Body of pancreas (tissue), 4 donors: ENCODE results near the gene IGF2BP1. TPM values are rescaled to one million over a fixed set of nuclear protein-coding genes. Genes with fewer than 3 reads are reported as not detected.

Experiments
- ATAC-seq: fragments of 150-250 bp; one replicate; pipeline ENCODE4 v1.9.1; 2016
- DNase-seq, 4 donors: peaks; one replicate each; pipeline ENCODE4 v3.0.0-alpha.2; 2019
- H3K27ac ChIP-seq, 4 donors: fragments of 200-600 bp; sonication (generic); 1 replicate in 3 of 4; 2 replicates in 1 of 4; pipeline versions ENCODE4 v1.5.1 to v1.6.1; 2016 to 2019; ENCODE audit warnings: mild to moderate bottlenecking in 1 of 4, mixed read lengths in 1 of 4, moderate library complexity in 1 of 4
- H3K27me3 ChIP-seq, 2 donors: fragments of 200-600 bp; sonication (generic); one replicate each; pipeline ENCODE4 v1.6.0; 2016; ENCODE audit warnings: mild to moderate bottlenecking in 1 of 2
- H3K36me3 ChIP-seq, 2 donors: fragments of 200-600 bp; sonication (generic); replicated peaks in 1 of 2; 2 replicates each; pipeline ENCODE4 v1.5.1; 2016; ENCODE audit warnings: low read depth in 2 of 2; ENCODE audit not compliant: insufficient read depth in 1 of 2
- H3K4me1 ChIP-seq: fragments of 200-600 bp; sonication (generic); one replicate; pipeline ENCODE4 v1.6.0; 2016
- H3K4me3 ChIP-seq, 2 donors: fragments of 200-600 bp; sonication (generic); 1 replicate in 1 of 2; 2 replicates in 1 of 2; pipeline ENCODE4 v1.5.1; 2016 to 2019
- H3K9me3 ChIP-seq, 3 donors: fragments of 200-600 bp; sonication (generic); 1 replicate in 2 of 3; 2 replicates in 1 of 3; pipeline ENCODE4 v1.5.1; 2016
- POLR2A ChIP-seq, 3 donors: fragments of 450-650 bp; IDR thresholded peaks; one replicate each; pipeline ENCODE4 v1.6.1; 2016; ENCODE audit warnings: antibody characterized with exemption in 3 of 3, mild to moderate bottlenecking in 2 of 3
- WGBS, 2 donors: methylation state at CpG; one replicate each; pipeline ENCODE4 v1.1.5; 2017; 5-methylcytosine and 5-hydroxymethylcytosine counted together
- intact Hi-C: fragments of 100-400 bp; cut with DNase I; formaldehyde crosslinking; loops from one replicate; pipeline ENCODE4 v1.15.1; 2023
- total RNA-seq, 2 donors: library from RNA; depleted of rRNA; stranded (reverse); fragments of >200 nt; gene quantifications; one replicate each; pipeline ENCODE4 v1.1.0, GENCODE V29; 2016
- TF ChIP-seq, protein P1 (sequence below), 7 experiments: fragments of 450-650 bp in 4 of 7; fragments of 200-600 bp in 3 of 7; sonication (generic) in 3 of 7; IDR thresholded peaks; one replicate each; pipeline ENCODE4 v1.5.1; 2016 to 2019; ENCODE audit warnings: antibody characterized with exemption in 7 of 7

Gene IGF2BP1
- total RNA-seq, 2 donors from 2014 or later = not detected

DNA sequence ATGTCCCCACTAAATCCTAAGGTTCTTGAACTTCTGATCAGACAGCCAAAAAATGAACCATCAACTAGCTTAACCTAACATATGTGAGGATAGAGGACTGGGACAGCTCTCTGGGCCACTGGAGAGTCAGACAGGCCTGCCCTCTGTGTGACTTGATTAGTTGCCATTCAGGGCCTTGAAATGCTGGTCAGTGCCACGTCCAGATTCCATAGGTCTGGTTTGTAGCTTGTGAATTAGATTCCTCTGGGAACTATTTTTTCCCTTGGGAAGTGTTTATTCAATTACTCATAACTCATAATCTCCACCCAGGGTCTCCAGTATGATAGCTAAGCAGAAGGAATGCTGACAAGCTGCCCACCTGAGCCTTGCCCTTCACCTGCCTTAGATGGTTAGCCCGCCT, 48.2 kb downstream of the IGF2BP1 start:
- ATAC-seq = no peak
- Histone ChIP-seq H3K9me3 (no peaks in the 10 kb centered on the region), H3K4me3 (no peak overlapping the region), H3K36me3 (no peaks in the 10 kb centered on the region), H3K4me1 (no peaks in the 10 kb centered on the region), H3K27ac (no peak overlapping the region), H3K27me3 (no peaks in the 10 kb centered on the region)
- no peak for TF ChIP-seq POLR2A (IDR thresholded peaks at IDR 0.05)
- TF ChIP-seq, protein P1, sequence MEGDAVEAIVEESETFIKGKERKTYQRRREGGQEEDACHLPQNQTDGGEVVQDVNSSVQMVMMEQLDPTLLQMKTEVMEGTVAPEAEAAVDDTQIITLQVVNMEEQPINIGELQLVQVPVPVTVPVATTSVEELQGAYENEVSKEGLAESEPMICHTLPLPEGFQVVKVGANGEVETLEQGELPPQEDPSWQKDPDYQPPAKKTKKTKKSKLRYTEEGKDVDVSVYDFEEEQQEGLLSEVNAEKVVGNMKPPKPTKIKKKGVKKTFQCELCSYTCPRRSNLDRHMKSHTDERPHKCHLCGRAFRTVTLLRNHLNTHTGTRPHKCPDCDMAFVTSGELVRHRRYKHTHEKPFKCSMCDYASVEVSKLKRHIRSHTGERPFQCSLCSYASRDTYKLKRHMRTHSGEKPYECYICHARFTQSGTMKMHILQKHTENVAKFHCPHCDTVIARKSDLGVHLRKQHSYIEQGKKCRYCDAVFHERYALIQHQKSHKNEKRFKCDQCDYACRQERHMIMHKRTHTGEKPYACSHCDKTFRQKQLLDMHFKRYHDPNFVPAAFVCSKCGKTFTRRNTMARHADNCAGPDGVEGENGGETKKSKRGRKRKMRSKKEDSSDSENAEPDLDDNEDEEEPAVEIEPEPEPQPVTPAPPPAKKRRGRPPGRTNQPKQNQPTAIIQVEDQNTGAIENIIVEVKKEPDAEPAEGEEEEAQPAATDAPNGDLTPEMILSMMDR (IDR thresholded peaks at IDR 0.05) = no peak
- 65 to 78% methylated on average over 2 of the region's 2 CpGs for WGBS, 2 donors
- intact Hi-C loops = no loop called here
- no peak for DNase-seq

DNA sequence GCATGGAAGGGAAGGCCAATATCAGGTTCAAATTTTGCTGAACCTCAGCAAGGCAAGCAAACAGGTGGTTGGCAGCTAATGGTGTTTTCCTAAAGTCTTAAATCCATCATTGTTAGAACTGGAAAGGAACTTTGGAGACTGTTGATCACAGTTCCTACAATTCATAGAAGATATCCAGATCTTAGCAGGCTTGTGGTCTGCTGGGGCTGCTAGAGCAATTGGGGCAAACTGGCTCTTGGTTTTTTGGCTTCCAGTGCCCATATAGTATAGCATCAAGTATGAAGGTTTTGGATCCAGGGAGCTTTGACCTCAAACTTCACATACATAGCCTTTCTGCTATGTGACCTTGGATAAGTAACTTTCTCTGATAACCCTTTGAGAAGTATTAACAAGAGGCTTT, 49.7 kb downstream of the IGF2BP1 start:
- TF ChIP-seq POLR2A (IDR thresholded peaks at IDR 0.05) = no peak
- TF ChIP-seq, protein P1 (IDR thresholded peaks at IDR 0.05) = no peak
- no peak for ATAC-seq
- intact Hi-C loops = no loop called here
- Histone ChIP-seq H3K36me3 (no peaks in the 10 kb centered on the region), H3K4me1 (no peaks in the 10 kb centered on the region), H3K27me3 (no peaks in the 10 kb centered on the region), H3K4me3 (no peak overlapping the region), H3K9me3 (no peaks in the 10 kb centered on the region), H3K27ac (no peak overlapping the region)
- no peak for DNase-seq

DNA sequence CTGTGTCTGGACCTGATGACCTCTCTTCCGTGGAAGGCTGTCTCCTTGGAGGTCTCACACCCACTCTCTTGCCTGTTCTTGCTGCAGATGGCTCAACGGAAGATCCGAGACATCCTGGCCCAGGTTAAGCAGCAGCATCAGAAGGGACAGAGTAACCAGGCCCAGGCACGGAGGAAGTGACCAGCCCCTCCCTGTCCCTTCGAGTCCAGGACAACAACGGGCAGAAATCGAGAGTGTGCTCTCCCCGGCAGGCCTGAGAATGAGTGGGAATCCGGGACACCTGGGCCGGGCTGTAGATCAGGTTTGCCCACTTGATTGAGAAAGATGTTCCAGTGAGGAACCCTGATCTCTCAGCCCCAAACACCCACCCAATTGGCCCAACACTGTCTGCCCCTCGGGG, 52.1 kb downstream of the IGF2BP1 start:
- intact Hi-C loops = no loop called here
- H3K9me3 ChIP-seq = no peaks in the 10 kb centered on the region

DNA sequence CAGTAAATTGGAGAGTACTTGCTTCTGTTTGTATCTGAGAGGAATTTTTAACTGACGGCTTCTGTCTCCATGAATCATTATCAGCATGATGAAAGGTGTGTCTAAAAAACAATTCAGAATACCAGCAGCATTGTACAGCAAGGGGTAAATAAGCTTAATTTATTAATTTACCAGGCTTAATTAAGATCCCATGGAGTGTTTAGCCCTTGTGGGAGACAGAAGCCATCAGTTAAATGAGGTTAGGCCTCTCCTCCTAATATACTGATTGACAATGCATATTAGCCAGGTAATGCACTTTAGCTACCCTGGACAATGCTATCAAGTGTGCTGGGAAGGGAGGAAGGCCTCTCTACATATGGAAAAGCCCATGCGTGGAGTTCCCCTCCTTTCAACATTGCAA, 53.4 kb downstream of the IGF2BP1 start:
- H3K27me3 ChIP-seq = no peaks in the 10 kb centered on the region
- H3K4me3 ChIP-seq = no peak overlapping the region
- no peak overlapping the region for H3K27ac ChIP-seq
- H3K9me3 ChIP-seq = no peaks in the 10 kb centered on the region
- WGBS, 2 donors = 91 to 94% methylated on average over 2 of the region's 2 CpGs
- no peaks in the 10 kb centered on the region for H3K36me3 ChIP-seq
- TF ChIP-seq, protein P1 (IDR thresholded peaks at IDR 0.05) = no peak
- no peak for TF ChIP-seq POLR2A (IDR thresholded peaks at IDR 0.05)
- no peak for ATAC-seq
- no peak for DNase-seq
- intact Hi-C loops = no loop called here
- no peaks in the 10 kb centered on the region for H3K4me1 ChIP-seq

More for the DNA sequence above, 52.1 kb downstream of the IGF2BP1 start:
- H3K36me3 ChIP-seq = no peaks in the 10 kb centered on the region
- H3K27me3 ChIP-seq = no peaks in the 10 kb centered on the region
- H3K27ac ChIP-seq = no peak overlapping the region
- no peak for ATAC-seq
- TF ChIP-seq, protein P1 (IDR thresholded peaks at IDR 0.05) = no peak
- TF ChIP-seq POLR2A (IDR thresholded peaks at IDR 0.05) = no peak
- H3K4me1 ChIP-seq = no peaks in the 10 kb centered on the region
- no peak overlapping the region for H3K4me3 ChIP-seq
- no peak for DNase-seq
- 62 to 63% methylated on average over 8 to 11 of the region's 11 CpGs for WGBS, 2 donors

DNA sequence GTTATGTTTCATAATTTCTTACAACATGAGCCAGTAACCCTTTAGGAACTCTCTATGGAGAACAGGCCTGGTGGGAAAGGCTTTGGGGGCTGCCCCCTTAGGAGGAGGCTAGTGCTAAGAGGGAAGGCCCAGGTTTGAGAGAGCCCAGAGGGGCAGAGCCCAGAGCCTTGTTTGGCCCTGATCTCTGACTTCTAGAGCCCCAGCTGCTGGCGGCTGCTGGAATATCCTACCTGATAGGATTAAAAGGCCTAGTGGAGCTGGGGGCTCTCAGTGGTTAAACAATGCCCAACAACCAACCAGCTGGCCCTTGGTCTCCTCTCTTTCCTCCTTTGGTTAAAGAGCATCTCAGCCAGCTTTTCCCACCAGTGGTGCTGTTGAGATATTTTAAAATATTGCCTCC, 54.1 kb downstream of the IGF2BP1 start:
- 83 to 91% methylated on average over 1 of the region's 1 CpG for WGBS, 2 donors
- Histone ChIP-seq H3K27ac (no peak overlapping the region), H3K4me3 (no peak overlapping the region), H3K27me3 (no peaks in the 10 kb centered on the region), H3K9me3 (no peaks in the 10 kb centered on the region), H3K36me3 (no peaks in the 10 kb centered on the region), H3K4me1 (no peaks in the 10 kb centered on the region)
- intact Hi-C loops = no loop called here
- no peak for DNase-seq
- TF ChIP-seq POLR2A (IDR thresholded peaks at IDR 0.05) = no peak
- TF ChIP-seq, protein P1 (IDR thresholded peaks at IDR 0.05) = no peak
- ATAC-seq = no peak
